Loucy (cell line): ENCODE measurements around the gene RNF152.

Experiments
- H2AFZ ChIP-seq: fragments of 200-600 bp; sonication (generic); 2 replicates; pipeline ENCODE4 v1.6.0; 2016; ENCODE audit warnings: antibody characterized with exemption, mild to moderate bottlenecking, low read length, moderate library complexity
- H3F3A ChIP-seq: fragments of 200-600 bp; 2 replicates; pipeline ENCODE4 v1.6.0; 2016; ENCODE audit warnings: antibody characterized with exemption, low read depth, mild to moderate bottlenecking
- H3K27me3 ChIP-seq: fragments of 200-600 bp; sonication (generic); 2 replicates; pipeline ENCODE4 v1.6.1; 2014; ENCODE audit warnings: low read length, mild to moderate bottlenecking; ENCODE audit not compliant: insufficient read depth, poor library complexity, severe bottlenecking
- H3K36me3 ChIP-seq: fragments of 200-600 bp; sonication (generic); 2 replicates; pipeline ENCODE4 v1.6.1; 2016; ENCODE audit warnings: low read length; ENCODE audit not compliant: insufficient read depth
- H3K4me1 ChIP-seq: fragments of 200-600 bp; sonication (generic); 2 replicates; pipeline ENCODE4 v1.5.1; 2014; ENCODE audit warnings: low read length, mild to moderate bottlenecking; ENCODE audit not compliant: insufficient read depth, poor library complexity, severe bottlenecking
- H3K4me2 ChIP-seq: fragments of 200-600 bp; sonication (generic); 2 replicates; pipeline ENCODE4 v1.6.0; 2014; ENCODE audit warnings: antibody characterized with exemption, low read length, low read depth, mild to moderate bottlenecking; ENCODE audit not compliant: poor library complexity, severe bottlenecking
- H3K4me3 ChIP-seq: fragments of 200-600 bp; sonication (generic); 2 replicates; pipeline ENCODE4 v1.5.1; 2014; ENCODE audit warnings: low read length, mild to moderate bottlenecking, mixed read lengths; ENCODE audit not compliant: poor library complexity, severe bottlenecking
- H3K79me2 ChIP-seq: fragments of 200-600 bp; sonication (generic); 2 replicates; pipeline ENCODE4 v1.6.1; 2014; ENCODE audit warnings: low read length; ENCODE audit not compliant: insufficient read depth
- H3K9ac ChIP-seq: fragments of 200-600 bp; sonication (generic); 2 replicates; pipeline ENCODE4 v1.6.0; 2014; ENCODE audit warnings: mild to moderate bottlenecking, low read depth, low read length, moderate library complexity; ENCODE audit not compliant: poor library complexity, severe bottlenecking
- H3K9me2 ChIP-seq: fragments of 200-600 bp; sonication (generic); replicated peaks from 2 replicates; pipeline ENCODE4 v1.6.1; 2016; ENCODE audit warnings: low read depth, low read length, mixed read lengths
- H3K9me3 ChIP-seq: fragments of 200-600 bp; sonication (generic); 2 replicates; pipeline ENCODE4 v1.6.1; 2014; ENCODE audit warnings: mild to moderate bottlenecking, antibody characterized with exemption, low read length, low read depth; ENCODE audit not compliant: insufficient read depth
- H4K20me1 ChIP-seq: fragments of 200-600 bp; sonication (generic); 2 replicates; pipeline ENCODE4 v1.6.0; 2014; ENCODE audit warnings: antibody characterized with exemption, low read length, mild to moderate bottlenecking; ENCODE audit not compliant: insufficient read depth, poor library complexity, severe bottlenecking
- CTCF ChIP-seq: fragments of 200-600 bp; sonication (generic); conservative IDR thresholded peaks from 2 replicates; pipeline ENCODE4 v1.5.1; 2014; ENCODE audit warnings: mild to moderate bottlenecking, antibody characterized with exemption, low read length
- EZH2phosphoT487 ChIP-seq: fragments of 200-600 bp; IDR thresholded peaks from 2 replicates; pipeline ENCODE4 v1.6.1; 2018; ENCODE audit warnings: antibody characterized with exemption, mild to moderate bottlenecking, moderate library complexity, borderline replicate concordance

The RNF152 gene

GRCh38 chr18:61921621-61922235 lies 28.9 kb upstream of the RNF152 start:
- Histone ChIP-seq H2AFZ (no peak overlapping the region), H3K9ac (no peak overlapping the region), H3K4me2 (no peak overlapping the region)

GRCh38 chr18:61917818-61918217 lies 25.0 kb upstream of the RNF152 start:
- no peaks in the 10 kb centered on the region for H3K9me3 ChIP-seq
- no peak overlapping the region for H3K9ac ChIP-seq
- no peaks in the 10 kb centered on the region for H3K4me1 ChIP-seq
- H3F3A ChIP-seq: no peaks in the 10 kb centered on the region
- H2AFZ ChIP-seq: no peak overlapping the region
- no peak for TF ChIP-seq CTCF
- H3K79me2 ChIP-seq: no peaks in the 10 kb centered on the region
- no peaks in the 10 kb centered on the region for H3K36me3 ChIP-seq
- H3K4me3 ChIP-seq: no peak overlapping the region
- no peaks in the 10 kb centered on the region for H3K27me3 ChIP-seq
- no peaks in the 10 kb centered on the region for H4K20me1 ChIP-seq
- H3K9me2 ChIP-seq: no peaks in the 10 kb centered on the region
- no peak overlapping the region for H3K4me2 ChIP-seq

More at GRCh38 chr18:61921621-61922235, 28.9 kb upstream of the RNF152 start:
- no peaks in the 10 kb centered on the region for H3K79me2 ChIP-seq
- no peaks in the 10 kb centered on the region for H4K20me1 ChIP-seq
- H3K36me3 ChIP-seq: no peaks in the 10 kb centered on the region
- peaks cover 8% of the 10 kb centered on the region for H3K4me1 ChIP-seq
- H3K4me3 ChIP-seq: no peak overlapping the region
- H3K27me3 ChIP-seq: no peaks in the 10 kb centered on the region
- no peaks in the 10 kb centered on the region for H3K9me3 ChIP-seq
- TF ChIP-seq CTCF (no peak), EZH2phosphoT487 (no peak)
- H3K9me2 ChIP-seq: no peaks in the 10 kb centered on the region
- no peaks in the 10 kb centered on the region for H3F3A ChIP-seq

- no peaks in the 10 kb centered on the region for H4K20me1 ChIP-seq
- H3K27me3 ChIP-seq: no peaks in the 10 kb centered on the region
- H3K9ac ChIP-seq: no peak overlapping the region
- no peaks in the 10 kb centered on the region for H3K4me1 ChIP-seq
- no peaks in the 10 kb centered on the region for H3K9me2 ChIP-seq
- no peak overlapping the region for H2AFZ ChIP-seq
- no peak overlapping the region for H3K4me2 ChIP-seq
- TF ChIP-seq CTCF (no peak), EZH2phosphoT487 (no peak)
- no peaks in the 10 kb centered on the region for H3K9me3 ChIP-seq
- no peaks in the 10 kb centered on the region for H3K79me2 ChIP-seq
- no peaks in the 10 kb centered on the region for H3F3A ChIP-seq
- no peak overlapping the region for H3K4me3 ChIP-seq
- no peaks in the 10 kb centered on the region for H3K36me3 ChIP-seq
Observed at GRCh38 chr18:61912476-61912875, 19.7 kb upstream of the RNF152 start.
